ENCODE results near the gene PSMD1. TPM values are rescaled to one million over a fixed set of nuclear protein-coding genes. Genes with fewer than 3 reads are reported as not detected.
"Not testable (repeated sequence)": the region's sequence is repeated elsewhere in the genome, so short reads cannot be mapped to it uniquely, and the experiment has no call there.

PSMD1 gene
- polyA plus RNA-seq, 1 experiment = 153 TPM

DNA sequence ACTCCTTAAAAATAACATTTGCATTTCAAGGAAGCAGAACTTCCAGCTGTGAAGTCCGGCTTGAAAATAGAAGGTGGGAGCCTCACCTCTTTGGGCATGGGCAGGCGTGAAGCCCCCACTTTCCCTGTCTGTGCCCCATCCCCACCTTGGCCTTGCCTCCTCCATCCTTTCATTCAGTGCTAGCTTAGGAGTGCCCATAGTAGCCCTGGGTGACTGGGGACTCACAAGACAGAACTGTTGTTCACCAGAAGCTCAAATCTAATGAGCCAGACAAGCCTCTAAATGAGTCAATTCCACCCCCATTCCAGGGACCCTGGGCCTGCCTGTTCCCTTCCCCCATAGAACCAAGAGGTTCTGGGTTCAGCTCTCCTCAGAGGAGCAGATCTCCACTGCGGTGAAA lies 40.7 kb upstream of the PSMD1 start:
- Histone ChIP-seq H3K36me3 (ENCODE audit: control insufficient read depth, insufficient read depth, low read length) (no peaks in the 10 kb centered on the region), H3K27me3 (ENCODE audit: control insufficient read depth, insufficient read depth, low read length) (peaks cover 17% of the 10 kb centered on the region), H3K4me3 (ENCODE audit: low read depth, low read length) (no peak overlapping the region)
- ChIA-PET POLR2A (no interaction called here), CTCF (interaction anchor here (1.4 to 3.0 kb wide), 2 partner anchors 29 to 113 kb away, joined by 3 to 9 read pairs; no protein-coding TSS in a partner anchor)
- TF ChIP-seq, protein P1, sequence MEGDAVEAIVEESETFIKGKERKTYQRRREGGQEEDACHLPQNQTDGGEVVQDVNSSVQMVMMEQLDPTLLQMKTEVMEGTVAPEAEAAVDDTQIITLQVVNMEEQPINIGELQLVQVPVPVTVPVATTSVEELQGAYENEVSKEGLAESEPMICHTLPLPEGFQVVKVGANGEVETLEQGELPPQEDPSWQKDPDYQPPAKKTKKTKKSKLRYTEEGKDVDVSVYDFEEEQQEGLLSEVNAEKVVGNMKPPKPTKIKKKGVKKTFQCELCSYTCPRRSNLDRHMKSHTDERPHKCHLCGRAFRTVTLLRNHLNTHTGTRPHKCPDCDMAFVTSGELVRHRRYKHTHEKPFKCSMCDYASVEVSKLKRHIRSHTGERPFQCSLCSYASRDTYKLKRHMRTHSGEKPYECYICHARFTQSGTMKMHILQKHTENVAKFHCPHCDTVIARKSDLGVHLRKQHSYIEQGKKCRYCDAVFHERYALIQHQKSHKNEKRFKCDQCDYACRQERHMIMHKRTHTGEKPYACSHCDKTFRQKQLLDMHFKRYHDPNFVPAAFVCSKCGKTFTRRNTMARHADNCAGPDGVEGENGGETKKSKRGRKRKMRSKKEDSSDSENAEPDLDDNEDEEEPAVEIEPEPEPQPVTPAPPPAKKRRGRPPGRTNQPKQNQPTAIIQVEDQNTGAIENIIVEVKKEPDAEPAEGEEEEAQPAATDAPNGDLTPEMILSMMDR (IDR thresholded peaks at IDR 0.05; ENCODE audit: insufficient read depth, low read depth, low read length) = no peak
- no peak for DNase-seq (ENCODE audit: low read depth)

DNA sequence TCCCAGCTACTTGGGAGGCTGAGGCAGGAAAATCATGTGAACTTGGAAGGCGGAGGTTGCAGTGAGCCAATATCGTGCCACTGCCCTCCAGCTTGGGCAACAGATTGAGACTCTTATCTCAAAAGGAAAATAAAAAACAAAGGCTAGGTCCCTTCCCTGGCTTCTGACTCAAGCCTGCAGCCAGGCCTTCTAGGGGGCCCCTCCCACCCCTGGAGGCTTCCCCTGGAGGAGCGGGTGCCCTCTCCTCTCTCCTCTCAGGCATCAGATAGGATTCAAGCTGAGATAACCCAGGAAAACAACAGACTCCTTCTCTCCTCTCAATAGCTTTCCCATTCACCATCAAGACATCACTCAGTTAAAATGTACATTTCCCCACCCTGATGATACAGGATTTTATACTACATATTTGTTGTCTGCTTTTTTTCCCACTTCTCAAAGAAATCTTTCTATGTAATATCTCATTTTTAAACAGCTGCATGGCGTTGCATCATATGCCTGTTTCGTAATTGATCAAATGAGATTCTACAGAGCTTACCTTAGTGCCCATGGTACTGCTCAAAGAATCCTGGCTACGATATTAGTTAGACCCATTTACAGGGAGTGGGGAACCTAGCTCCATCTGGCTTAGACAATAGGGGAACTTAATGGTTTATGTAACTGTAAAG lies 40.0 kb upstream of the PSMD1 start:
- TF ChIP-seq, protein P1 (IDR thresholded peaks at IDR 0.05; ENCODE audit: insufficient read depth, low read depth, low read length) = no peak
- peaks cover 15% of the 10 kb centered on the region for H3K27me3 ChIP-seq (ENCODE audit: control insufficient read depth, insufficient read depth, low read length)
- no peak overlapping the region for H3K4me3 ChIP-seq (ENCODE audit: low read depth, low read length)
- no peak for DNase-seq (ENCODE audit: low read depth)
- ChIA-PET CTCF (interaction anchor here (1.4 to 3.0 kb wide), 2 partner anchors 30 to 114 kb away, joined by 3 to 9 read pairs; no protein-coding TSS in a partner anchor), POLR2A (no interaction called here)
- H3K36me3 ChIP-seq (ENCODE audit: control insufficient read depth, insufficient read depth, low read length) = no peaks in the 10 kb centered on the region

DNA sequence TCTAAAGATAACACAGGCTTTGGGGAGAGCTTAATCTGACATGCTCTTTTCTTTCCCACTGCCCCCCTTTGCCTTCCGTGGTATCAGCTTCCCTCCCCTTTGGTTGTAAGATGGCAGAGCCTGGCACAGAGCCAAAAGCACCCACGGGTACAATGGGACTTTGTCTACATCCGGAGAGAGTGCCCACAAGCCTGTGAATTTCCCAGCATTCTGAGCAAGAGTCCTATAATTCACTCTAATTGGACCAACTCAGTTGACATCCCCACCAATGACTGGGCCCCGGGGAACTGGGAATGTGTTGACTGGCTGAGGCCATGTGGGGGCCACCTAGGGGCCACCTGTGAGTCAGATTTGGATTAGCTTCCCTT lies 39.5 kb upstream of the PSMD1 start:
- POLR2A ChIA-PET = no interaction called here
- Histone ChIP-seq H3K4me3 (ENCODE audit: low read depth, low read length) (no peak overlapping the region), H3K36me3 (ENCODE audit: control insufficient read depth, insufficient read depth, low read length) (no peaks in the 10 kb centered on the region), H3K27me3 (ENCODE audit: control insufficient read depth, insufficient read depth, low read length) (peaks cover 10% of the 10 kb centered on the region)
- CTCF ChIA-PET = interaction anchor here (1.3 to 3.0 kb wide), 2 partner anchors 22 to 30 kb away, joined by 3 to 9 read pairs; no protein-coding TSS in a partner anchor
- DNase-seq (ENCODE audit: low read depth) = no peak
- TF ChIP-seq, protein P1 (IDR thresholded peaks at IDR 0.05; ENCODE audit: insufficient read depth, low read depth, low read length) = no peak

DNA sequence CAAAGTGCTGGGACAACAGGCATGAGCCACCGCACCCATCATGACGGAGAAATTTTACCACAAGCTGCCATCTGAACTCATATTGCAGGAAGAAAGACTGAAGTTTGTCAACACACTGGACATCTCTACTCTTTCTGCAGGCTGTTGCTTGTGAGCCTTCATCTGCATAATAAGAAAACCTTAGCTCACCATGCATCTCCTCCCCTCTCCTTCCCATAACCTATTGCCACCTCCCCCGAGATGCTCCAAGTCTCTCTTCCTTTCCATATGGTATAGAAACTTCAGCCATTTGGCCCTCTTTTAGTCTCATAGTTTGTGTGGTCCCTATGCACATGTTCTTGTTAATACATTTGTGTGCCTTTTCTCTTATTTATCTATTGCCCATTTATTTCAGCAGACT lies 38.5 kb upstream of the PSMD1 start:
- H3K4me3 ChIP-seq (ENCODE audit: low read depth, low read length) = no peak overlapping the region
- ChIA-PET CTCF (interaction anchor here (1.3 to 3.0 kb wide), 2 partner anchors 23 to 31 kb away, joined by 3 to 9 read pairs; no protein-coding TSS in a partner anchor), POLR2A (no interaction called here)
- no peak for DNase-seq (ENCODE audit: low read depth)
- no peaks in the 10 kb centered on the region for H3K36me3 ChIP-seq (ENCODE audit: control insufficient read depth, insufficient read depth, low read length)
- peaks cover 6% of the 10 kb centered on the region for H3K27me3 ChIP-seq (ENCODE audit: control insufficient read depth, insufficient read depth, low read length)
- TF ChIP-seq, protein P1 (IDR thresholded peaks at IDR 0.05; ENCODE audit: insufficient read depth, low read depth, low read length) = no peak

DNA sequence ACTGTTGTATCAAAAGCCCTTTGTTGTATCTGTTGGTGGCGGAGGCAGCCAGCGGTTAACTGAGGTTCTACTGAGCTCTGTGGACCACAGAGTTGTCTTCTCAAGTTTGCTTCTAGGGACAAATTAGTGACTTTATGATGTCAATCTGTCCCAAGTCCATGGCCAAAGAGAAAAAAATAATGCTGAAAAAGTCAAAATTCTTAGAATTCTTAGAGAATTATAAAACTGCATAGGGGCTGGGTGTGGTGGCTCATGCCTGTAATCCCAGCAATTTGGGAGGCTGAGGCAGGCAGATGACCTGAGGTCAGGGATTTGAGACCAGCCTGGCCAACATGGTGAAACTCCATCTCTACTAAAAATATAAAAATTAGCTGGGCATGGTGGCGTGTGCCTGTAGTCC lies 31.6 kb upstream of the PSMD1 start:
- H3K4me3 ChIP-seq (ENCODE audit: low read depth, low read length); H3K27me3 ChIP-seq (ENCODE audit: control insufficient read depth, insufficient read depth, low read length); H3K36me3 ChIP-seq (ENCODE audit: control insufficient read depth, insufficient read depth, low read length); POLR2A ChIA-PET; DNase-seq (ENCODE audit: low read depth): not testable (repeated sequence)
- CTCF ChIA-PET = interaction anchor here (2.8 kb wide), 1 partner anchor 28 kb away, joined by 8 read pairs; no protein-coding TSS in a partner anchor
